Cardiac muscle cell (in vitro differentiated cells and primary cell): ENCODE measurements around the gene MKX. TPM values are rescaled to one million over a fixed set of nuclear protein-coding genes. Genes with fewer than 3 reads are reported as not detected.

Experiments
- DNase-seq, 2 donors: peaks; one replicate each; pipeline versions ENCODE4 v3.0.0 to v3.0.0-alpha.2; 2010 to 2017; ENCODE audit warnings: low read depth in 1 of 2, low spot score in 1 of 2
- H3K27ac ChIP-seq: fragments of 200-600 bp; sonication (generic); 2 replicates; pipeline ENCODE4 v1.5.1; 2016
- H3K27me3 ChIP-seq: fragments of 200-600 bp; sonication (generic); 2 replicates; pipeline ENCODE4 v1.6.0; 2016; ENCODE audit warnings: control low read depth
- H3K36me3 ChIP-seq: fragments of 200-600 bp; sonication (generic); 2 replicates; pipeline ENCODE4 v1.5.1; 2016; ENCODE audit warnings: control low read depth
- H3K4me1 ChIP-seq: fragments of 200-600 bp; sonication (generic); 2 replicates; pipeline ENCODE4 v1.8.1; 2017; ENCODE audit warnings: low read depth, mild to moderate bottlenecking, mixed run types
- H3K4me3 ChIP-seq: fragments of 200-600 bp; sonication (generic); 2 replicates; pipeline ENCODE4 v1.5.1; 2016; ENCODE audit warnings: mild to moderate bottlenecking
- H3K9me3 ChIP-seq: fragments of 200-600 bp; sonication (generic); 2 replicates; pipeline ENCODE4 v1.5.1; 2017; ENCODE audit warnings: low read depth, mild to moderate bottlenecking, control low read depth
- CTCF ChIP-seq: IDR thresholded peaks from 2 replicates; pipeline ENCODE4 v1.5.1; 2012; ENCODE audit warnings: low read depth, mild to moderate bottlenecking, low read length
- polyA plus RNA-seq: library from polyadenylated mRNA; unstranded; fragments of >200 nt; fragmentation: Nextera tagmentation; extraction: Ambion mirVana; gene quantifications from 2 replicates; pipeline ENCODE4 v1.2.1, GENCODE V29; 2016
- total RNA-seq: library from RNA; depleted of rRNA; stranded (reverse); fragments of >200 nt; gene quantifications from 2 replicates; pipeline ENCODE4 v1.2.3, GENCODE V29; 2016

MKX gene
- total and polyA plus RNA-seq, 2 experiments from 2014 or later, result 0.39 TPM; not detected in 1

- no peak for DNase-seq
- Histone ChIP-seq H3K27me3 (no peaks in the 10 kb centered on the region), H3K4me1 (no peaks in the 10 kb centered on the region), H3K36me3 (no peaks in the 10 kb centered on the region), H3K9me3 (no peaks in the 10 kb centered on the region), H3K27ac (no peak overlapping the region), H3K4me3 (no peak overlapping the region)
- TF ChIP-seq CTCF, result no peak
These were observed 98.9 kb downstream of the MKX start for GRCh38 chr10:27646604-27647175.

- no peak for TF ChIP-seq CTCF
- no peak for DNase-seq
- Histone ChIP-seq H3K27ac (no peak overlapping the region), H3K4me3 (no peak overlapping the region), H3K4me1 (no peaks in the 10 kb centered on the region), H3K9me3 (no peaks in the 10 kb centered on the region), H3K36me3 (no peaks in the 10 kb centered on the region), H3K27me3 (no peaks in the 10 kb centered on the region)
These were observed 99.4 kb downstream of the MKX start for GRCh38 chr10:27646194-27646593.

- H3K27me3 ChIP-seq, result no peaks in the 10 kb centered on the region
- no peak for DNase-seq
These were observed 101.2 kb downstream of the MKX start for GRCh38 chr10:27644307-27644939.

GRCh38 chr10:27643301-27643700 is 102.3 kb downstream of the MKX start:
- no peak for DNase-seq
- Histone ChIP-seq H3K4me3 (no peak overlapping the region), H3K27ac (no peak overlapping the region), H3K9me3 (no peaks in the 10 kb centered on the region), H3K27me3 (no peaks in the 10 kb centered on the region), H3K4me1 (no peaks in the 10 kb centered on the region), H3K36me3 (no peaks in the 10 kb centered on the region)
- no peak for TF ChIP-seq CTCF

More at GRCh38 chr10:27644307-27644939, 101.2 kb downstream of the MKX start:
- Histone ChIP-seq H3K9me3 (no peaks in the 10 kb centered on the region), H3K4me3 (no peak overlapping the region), H3K4me1 (no peaks in the 10 kb centered on the region), H3K27ac (no peak overlapping the region), H3K36me3 (no peaks in the 10 kb centered on the region)
- TF ChIP-seq CTCF, result no peak

GRCh38 chr10:27642023-27642589 is 103.5 kb downstream of the MKX start:
- Histone ChIP-seq H3K27ac (no peak overlapping the region), H3K4me1 (no peaks in the 10 kb centered on the region), H3K9me3 (no peaks in the 10 kb centered on the region), H3K36me3 (no peaks in the 10 kb centered on the region), H3K27me3 (no peaks in the 10 kb centered on the region), H3K4me3 (no peak overlapping the region)
- DNase-seq, result no peak
- TF ChIP-seq CTCF, result no peak
